Fibroblast of upper back skin (primary cell): ENCODE data around the gene APOA4.
"Not testable (repeated sequence)": the region's sequence is repeated elsewhere in the genome, so short reads cannot be mapped to it uniquely, and the experiment has no call there.

Experiments used
- DNase-seq: peaks from one replicate; pipeline ENCODE4 v3.0.0-alpha.2; 2013

Gene APOA4

DNA sequence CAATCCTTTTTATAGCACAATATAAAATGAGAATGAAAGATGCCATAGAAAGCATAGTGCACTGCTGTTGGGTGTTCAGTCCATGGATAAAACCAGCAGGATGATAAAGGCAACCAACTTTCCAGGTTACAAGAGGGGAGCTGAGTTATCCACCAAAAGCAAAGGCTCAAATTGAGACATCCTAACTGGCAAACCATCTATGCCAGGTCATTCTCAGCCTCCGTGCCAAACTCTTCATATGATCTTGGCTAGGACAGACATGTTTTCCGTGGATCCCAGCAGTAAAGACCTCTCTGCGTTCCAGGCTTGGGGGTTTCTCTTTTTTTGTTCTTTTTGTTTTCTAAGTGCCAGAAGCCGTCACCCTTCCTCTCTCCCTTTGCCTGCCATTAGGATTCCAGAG lies 21.6 kb upstream of the APOA4 start:
- no peak for DNase-seq

GRCh38 chr11:116843661-116844060 lies 20.6 kb upstream of the APOA4 start:
- DNase-seq = no peak

- no peak for DNase-seq
Observed at GRCh38 chr11:116842909-116843308, 19.8 kb upstream of the APOA4 start.

GRCh38 chr11:116842117-116842516 lies 19.0 kb upstream of the APOA4 start:
- DNase-seq = no peak

- DNase-seq = no peak
Observed at GRCh38 chr11:116840746-116841296, 17.7 kb upstream of the APOA4 start.

DNA sequence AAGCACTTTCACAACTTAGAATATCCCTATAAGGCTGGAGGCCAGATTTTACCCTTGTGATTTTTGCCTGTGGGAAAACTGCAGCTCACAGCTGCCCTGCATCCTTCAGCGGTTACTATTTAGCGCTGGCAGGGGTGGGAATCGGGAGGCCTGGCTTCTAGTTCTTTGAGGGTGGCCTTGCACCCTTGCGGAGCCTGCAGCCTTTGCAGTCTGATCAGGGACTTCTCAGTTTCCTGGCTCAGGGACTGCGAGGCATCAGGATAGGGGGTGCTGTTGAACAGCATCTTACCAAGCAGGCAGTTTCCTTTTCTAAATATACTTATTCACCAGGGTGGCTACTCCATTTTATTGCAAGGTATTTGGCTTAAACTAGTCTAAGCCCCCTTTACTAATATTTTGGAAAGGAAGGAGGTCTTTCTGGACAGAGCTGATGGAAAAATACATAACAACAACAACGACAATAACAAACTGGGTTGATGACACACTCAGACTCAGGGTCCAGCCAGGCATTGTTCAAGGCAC lies 17.2 kb upstream of the APOA4 start:
- peak; percentile 22 for DNase-seq

- no peak for DNase-seq
Observed at GRCh38 chr11:116838321-116839084, 15.4 kb upstream of the APOA4 start.

DNA sequence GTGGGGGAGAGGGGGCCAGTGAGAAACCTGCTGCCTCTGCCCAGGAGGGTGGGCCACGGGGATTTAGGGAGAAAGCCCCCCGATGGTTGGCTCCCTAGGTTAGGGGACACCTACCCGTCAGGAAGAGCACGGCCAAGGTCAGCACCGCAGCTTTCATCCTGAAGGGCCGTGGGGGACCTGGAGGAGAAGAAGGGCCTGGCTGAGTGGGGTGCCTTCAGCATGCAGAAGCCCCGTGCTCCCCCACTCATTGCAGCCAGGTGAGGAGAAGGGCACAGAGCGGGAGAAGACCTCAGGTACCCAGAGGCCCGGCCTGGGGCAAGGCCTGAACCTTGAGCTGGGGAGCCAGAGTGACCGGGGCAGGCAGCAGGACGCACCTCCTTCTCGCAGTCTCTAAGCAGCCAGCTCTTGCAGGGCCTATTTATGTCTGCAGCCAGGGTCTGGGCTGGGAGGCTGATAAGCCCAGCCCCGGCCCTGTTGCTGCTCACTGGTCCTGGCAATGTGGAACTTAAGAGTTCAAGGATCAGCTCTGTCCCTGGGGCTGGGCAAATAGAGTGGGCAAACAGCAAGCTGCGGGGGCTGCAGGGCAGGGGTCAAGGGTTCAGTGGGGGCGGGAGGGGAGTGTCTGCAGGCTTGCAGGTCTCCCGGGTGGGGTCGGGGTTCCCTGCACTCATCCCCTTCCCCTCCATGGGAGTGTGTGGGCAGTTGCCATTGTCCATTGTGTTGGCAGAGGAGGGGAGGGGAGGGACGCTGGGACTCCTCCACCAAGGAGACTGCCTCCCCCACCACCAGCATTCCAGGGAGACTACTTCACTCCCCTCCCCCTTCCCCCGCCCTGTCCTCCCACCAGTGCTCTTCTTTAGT lies 14.4 kb upstream of the APOA4 start, which contains the start of gene APOA1:
Gene APOA1, minus strand, starts transcription at position 392 of the 861 bp plus-strand sequence. Its CDS starts 235 bp downstream, at position 157.
- peak; percentile 24 for DNase-seq

GRCh38 chr11:116836632-116836991 lies 13.5 kb upstream of the APOA4 start:
- no peak for DNase-seq

DNA sequence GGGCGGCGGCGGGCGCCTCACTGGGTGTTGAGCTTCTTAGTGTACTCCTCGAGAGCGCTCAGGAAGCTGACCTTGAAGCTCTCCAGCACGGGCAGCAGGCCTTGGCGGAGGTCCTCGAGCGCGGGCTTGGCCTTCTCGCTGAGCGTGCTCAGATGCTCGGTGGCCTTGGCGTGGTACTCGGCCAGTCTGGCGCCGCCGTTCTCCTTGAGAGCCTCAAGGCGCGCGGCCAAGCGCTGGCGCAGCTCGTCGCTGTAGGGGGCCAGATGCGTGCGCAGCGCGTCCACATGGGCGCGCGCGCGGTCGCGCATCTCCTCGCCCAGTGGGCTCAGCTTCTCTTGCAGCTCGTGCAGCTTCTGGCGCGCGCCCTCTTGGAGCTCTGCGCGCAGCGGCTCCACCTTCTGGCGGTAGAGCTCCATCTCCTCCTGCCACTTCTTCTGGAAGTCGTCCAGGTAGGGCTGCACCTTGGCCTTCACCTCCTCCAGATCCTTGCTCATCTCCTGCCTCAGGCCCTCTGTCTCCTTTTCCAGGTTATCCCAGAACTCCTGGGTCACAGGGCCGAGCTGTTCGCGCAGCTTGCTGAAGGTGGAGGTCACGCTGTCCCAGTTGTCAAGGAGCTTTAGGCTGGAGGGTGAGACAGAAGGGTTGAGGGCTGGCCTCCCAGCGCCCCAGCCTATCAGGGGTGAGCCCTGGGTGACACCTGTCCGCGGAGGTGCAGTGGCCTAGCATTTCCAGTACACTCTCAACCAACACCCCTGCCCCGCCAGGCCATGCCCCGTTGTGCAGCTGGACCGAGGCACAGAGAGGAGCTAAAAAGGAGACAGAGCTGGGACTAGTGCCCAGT lies 12.9 kb upstream of the APOA4 start:
- DNase-seq = peak; percentile 93

GRCh38 chr11:116835042-116835772 lies 12.1 kb upstream of the APOA4 start:
- no peak for DNase-seq

GRCh38 chr11:116834535-116835041 lies 11.5 kb upstream of the APOA4 start:
- not testable (repeated sequence) for DNase-seq

DNA sequence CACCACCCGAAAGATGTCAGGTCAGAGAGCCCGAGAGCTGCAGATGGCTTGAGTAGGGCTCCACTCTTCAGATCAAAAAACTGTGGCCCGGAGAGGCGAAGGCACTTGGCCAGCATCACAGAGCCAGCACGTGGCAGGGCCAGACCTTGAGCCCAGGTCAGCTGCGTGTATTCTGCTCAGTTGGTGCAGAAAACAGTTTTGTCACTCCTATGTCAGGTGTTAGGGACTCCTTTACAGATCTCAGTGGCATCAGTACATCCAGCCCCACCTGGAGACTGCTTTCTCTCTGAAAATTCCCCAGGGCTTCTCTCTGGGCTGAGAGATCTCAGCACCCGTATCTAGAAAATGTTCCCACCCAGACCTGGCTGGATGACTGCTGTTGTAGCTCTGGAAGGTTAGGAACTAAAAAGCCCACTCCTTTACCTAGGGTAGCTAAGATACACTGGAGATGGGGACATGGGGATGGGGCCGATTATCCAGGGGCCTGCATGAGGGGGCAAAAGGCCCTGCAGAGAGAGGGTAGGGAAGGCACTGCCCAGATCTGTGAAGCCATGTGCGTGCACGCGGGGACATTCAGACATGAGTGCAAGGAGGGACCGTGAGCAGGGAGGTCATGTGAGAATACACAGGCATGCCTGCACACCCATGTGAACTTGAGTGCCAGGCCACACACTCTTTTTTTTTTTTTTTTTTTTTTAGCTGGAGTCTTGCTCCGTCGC lies 10.9 kb upstream of the APOA4 start:
- no peak for DNase-seq

GRCh38 chr11:116833491-116833815 lies 10.3 kb upstream of the APOA4 start:
- no peak for DNase-seq

GRCh38 chr11:116832350-116833290 lies 9.5 kb upstream of the APOA4 start:
- no peak for DNase-seq

DNA sequence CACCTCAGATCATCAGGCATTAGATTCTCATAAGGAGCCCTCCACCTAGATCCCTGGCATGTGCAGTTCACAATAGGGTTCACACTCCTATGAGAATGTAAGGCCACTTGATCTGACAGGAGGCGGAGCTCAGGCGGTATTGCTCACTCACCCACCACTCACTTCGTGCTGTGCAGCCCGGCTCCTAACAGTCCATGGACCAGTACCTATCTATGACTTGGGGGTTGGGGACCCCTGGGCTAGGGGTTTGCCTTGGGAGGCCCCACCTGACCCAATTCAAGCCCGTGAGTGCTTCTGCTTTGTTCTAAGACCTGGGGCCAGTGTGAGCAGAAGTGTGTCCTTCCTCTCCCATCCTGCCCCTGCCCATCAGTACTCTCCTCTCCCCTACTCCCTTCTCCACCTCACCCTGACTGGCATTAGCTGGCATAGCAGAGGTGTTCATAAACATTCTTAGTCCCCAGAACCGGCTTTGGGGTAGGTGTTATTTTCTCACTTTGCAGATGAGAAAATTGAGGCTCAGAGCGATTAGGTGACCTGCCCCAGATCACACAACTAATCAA lies 8.8 kb upstream of the APOA4 start:
- DNase-seq = no peak

GRCh38 chr11:116830184-116830912 lies 7.2 kb upstream of the APOA4 start:
- DNase-seq = no peak

DNA sequence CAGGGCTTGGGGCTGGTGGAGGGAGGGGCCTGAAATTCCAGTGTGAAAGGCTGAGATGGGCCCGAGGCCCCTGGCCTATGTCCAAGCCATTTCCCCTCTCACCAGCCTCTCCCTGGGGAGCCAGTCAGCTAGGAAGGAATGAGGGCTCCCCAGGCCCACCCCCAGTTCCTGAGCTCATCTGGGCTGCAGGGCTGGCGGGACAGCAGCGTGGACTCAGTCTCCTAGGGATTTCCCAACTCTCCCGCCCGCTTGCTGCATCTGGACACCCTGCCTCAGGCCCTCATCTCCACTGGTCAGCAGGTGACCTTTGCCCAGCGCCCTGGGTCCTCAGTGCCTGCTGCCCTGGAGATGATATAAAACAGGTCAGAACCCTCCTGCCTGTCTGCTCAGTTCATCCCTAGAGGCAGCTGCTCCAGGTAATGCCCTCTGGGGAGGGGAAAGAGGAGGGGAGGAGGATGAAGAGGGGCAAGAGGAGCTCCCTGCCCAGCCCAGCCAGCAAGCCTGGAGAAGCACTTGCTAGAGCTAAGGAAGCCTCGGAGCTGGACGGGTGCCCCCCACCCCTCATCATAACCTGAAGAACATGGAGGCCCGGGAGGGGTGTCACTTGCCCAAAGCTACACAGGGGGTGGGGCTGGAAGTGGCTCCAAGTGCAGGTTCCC lies 6.5 kb upstream of the APOA4 start, which contains the start of gene APOC3:
Gene APOC3, plus strand, starts transcription at position 383 of the 659 bp plus-strand sequence. CDS start 676 bp downstream, outside the sequence.
- peak; percentile 68 for DNase-seq
